ENCODE measurements around the gene ARHGAP40. TPM values are rescaled to one million over a fixed set of nuclear protein-coding genes. Genes with fewer than 3 reads are reported as not detected.
A peak's percentile ranks its signal among the peaks of the same experiment; 100 is the strongest.

Gene ARHGAP40
- total RNA-seq, 1 experiment from 2014 or later: 0.18 TPM

DNA sequence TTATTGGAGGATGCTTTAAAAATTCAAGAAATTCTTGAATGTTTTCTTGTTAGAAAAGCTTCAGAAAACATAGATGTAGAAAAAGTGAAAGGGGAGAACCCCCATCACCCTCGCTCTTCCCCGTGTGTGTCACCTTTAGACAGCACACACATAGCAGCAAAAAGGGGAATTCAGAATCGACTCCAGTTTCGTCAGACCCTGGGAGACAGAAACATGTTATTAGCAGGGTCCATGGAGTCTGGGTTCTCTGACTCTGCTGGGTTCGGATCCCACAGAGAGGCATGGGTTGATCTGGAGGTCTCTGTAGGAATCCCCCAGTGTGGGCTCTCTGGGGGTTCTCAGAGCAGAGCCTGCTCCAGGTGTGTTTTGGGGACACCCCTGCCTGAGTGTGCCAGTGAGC, 43.7 kb downstream of the ARHGAP40 start:
- H3K9me3 ChIP-seq (ENCODE audit: control insufficient read depth, insufficient read depth, low read depth, low read length): no peaks in the 10 kb centered on the region
- no TSS peak for BruUV-seq (replicated peaks)
- H3K36me3 ChIP-seq (ENCODE audit: control insufficient read depth, insufficient read depth, low read length): no peaks in the 10 kb centered on the region
- ATAC-seq (no peak), DNase-seq (ENCODE audit: low read depth, low spot score) (no peak)
- in situ Hi-C loops (cut with HindIII; ENCODE audit: low pct_unique_long_range_greater_than_20kb, low sequenced_read_pairs): no loop called here
- H3K27me3 ChIP-seq (ENCODE audit: control insufficient read depth, insufficient read depth, low read length): 0 out of 2 replicates have a peak, but pooled peaks cover 5% of the 10 kb centered on the region
- H3K4me3 ChIP-seq (ENCODE audit: low read depth in 2 of 2, low read length in 2 of 2): no peak overlapping the region
- H3K4me1 ChIP-seq (ENCODE audit: control insufficient read depth, insufficient read depth, low read length): no peaks in the 10 kb centered on the region
- CTCF ChIA-PET: interaction anchor here (1.3 kb wide), 1 partner anchor 247 kb away, joined by 5 read pairs; no protein-coding TSS in a partner anchor
- intact Hi-C loops (cut with micrococcal nuclease; ENCODE audit: unreplicated experiment): loop anchor here (5.0 kb wide), 2 partner anchors 87 to 247 kb away; no protein-coding TSS in a partner anchor
- H3K27ac ChIP-seq (ENCODE audit: low read length): no peak overlapping the region
- POLR2A ChIA-PET: no interaction called here
- TF ChIP-seq, protein P1, sequence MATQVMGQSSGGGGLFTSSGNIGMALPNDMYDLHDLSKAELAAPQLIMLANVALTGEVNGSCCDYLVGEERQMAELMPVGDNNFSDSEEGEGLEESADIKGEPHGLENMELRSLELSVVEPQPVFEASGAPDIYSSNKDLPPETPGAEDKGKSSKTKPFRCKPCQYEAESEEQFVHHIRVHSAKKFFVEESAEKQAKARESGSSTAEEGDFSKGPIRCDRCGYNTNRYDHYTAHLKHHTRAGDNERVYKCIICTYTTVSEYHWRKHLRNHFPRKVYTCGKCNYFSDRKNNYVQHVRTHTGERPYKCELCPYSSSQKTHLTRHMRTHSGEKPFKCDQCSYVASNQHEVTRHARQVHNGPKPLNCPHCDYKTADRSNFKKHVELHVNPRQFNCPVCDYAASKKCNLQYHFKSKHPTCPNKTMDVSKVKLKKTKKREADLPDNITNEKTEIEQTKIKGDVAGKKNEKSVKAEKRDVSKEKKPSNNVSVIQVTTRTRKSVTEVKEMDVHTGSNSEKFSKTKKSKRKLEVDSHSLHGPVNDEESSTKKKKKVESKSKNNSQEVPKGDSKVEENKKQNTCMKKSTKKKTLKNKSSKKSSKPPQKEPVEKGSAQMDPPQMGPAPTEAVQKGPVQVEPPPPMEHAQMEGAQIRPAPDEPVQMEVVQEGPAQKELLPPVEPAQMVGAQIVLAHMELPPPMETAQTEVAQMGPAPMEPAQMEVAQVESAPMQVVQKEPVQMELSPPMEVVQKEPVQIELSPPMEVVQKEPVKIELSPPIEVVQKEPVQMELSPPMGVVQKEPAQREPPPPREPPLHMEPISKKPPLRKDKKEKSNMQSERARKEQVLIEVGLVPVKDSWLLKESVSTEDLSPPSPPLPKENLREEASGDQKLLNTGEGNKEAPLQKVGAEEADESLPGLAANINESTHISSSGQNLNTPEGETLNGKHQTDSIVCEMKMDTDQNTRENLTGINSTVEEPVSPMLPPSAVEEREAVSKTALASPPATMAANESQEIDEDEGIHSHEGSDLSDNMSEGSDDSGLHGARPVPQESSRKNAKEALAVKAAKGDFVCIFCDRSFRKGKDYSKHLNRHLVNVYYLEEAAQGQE (IDR thresholded peaks at IDR 0.05; ENCODE audit: insufficient read depth in 1 of 2, low read depth in 2 of 2, low read length in 1 of 2): no peak
- no peak for TF ChIP-seq SIN3A (IDR thresholded peaks at IDR 0.05; ENCODE audit: borderline replicate concordance, insufficient read depth, low read depth, low read length)
- TF ChIP-seq TCF7L2 (IDR thresholded peaks at IDR 0.05; ENCODE audit: low read depth, low read length): no peak
- TF ChIP-seq POLR2AphosphoS5 (IDR thresholded peaks at IDR 0.05; ENCODE audit: low read depth, low read length): no peak
- TF ChIP-seq, protein P2, sequence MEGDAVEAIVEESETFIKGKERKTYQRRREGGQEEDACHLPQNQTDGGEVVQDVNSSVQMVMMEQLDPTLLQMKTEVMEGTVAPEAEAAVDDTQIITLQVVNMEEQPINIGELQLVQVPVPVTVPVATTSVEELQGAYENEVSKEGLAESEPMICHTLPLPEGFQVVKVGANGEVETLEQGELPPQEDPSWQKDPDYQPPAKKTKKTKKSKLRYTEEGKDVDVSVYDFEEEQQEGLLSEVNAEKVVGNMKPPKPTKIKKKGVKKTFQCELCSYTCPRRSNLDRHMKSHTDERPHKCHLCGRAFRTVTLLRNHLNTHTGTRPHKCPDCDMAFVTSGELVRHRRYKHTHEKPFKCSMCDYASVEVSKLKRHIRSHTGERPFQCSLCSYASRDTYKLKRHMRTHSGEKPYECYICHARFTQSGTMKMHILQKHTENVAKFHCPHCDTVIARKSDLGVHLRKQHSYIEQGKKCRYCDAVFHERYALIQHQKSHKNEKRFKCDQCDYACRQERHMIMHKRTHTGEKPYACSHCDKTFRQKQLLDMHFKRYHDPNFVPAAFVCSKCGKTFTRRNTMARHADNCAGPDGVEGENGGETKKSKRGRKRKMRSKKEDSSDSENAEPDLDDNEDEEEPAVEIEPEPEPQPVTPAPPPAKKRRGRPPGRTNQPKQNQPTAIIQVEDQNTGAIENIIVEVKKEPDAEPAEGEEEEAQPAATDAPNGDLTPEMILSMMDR (IDR thresholded peaks at IDR 0.05): no peak

DNA sequence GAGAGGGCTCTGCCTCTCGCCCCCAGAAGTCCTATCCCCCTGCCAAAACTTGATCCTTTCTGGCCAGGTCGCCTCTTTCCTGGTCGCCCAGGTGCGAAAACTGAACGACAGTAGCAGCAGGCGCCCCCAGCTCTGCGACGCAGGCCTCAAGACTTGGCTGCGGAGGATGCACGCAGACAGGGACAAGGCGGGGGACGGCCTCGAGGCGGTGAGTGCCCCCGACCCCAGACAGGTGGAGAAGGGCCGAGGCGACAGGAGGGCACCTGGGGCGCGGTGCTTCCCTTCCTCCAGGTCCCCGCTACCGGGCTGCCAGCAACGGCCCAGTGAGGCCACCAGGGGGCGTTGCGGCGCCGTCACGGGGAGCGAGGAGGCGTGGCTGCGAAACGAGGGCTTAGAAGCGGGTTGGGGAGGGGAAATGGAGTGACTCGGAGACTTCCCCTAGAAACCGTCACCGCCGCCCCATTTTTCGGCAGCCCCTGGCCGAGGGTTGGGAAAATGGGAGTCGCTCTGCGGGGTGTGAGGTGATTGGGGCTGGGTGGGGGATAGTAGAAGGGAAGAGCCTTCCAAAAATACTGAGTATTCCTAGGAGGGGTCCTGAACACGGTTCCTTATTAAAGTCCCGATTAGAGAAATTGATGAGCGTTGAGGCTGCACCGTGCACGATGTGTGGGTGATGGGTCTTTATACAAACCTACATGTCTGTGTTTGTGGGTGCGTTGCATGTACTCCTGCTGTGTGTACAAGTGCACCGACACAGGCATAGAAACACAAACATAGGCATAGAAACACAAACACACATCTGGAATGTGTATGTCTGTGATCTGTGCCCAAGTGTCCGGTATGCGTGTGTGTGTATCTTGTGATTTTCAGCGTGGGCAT, 44.6 kb downstream of the ARHGAP40 start:
- ChIA-PET POLR2A (no interaction called here), CTCF (no interaction called here)
- intact Hi-C loops (cut with micrococcal nuclease; ENCODE audit: unreplicated experiment) (loop anchor here (1.0 to 5.0 kb wide), 3 partner anchors 86 to 246 kb away; no protein-coding TSS in a partner anchor), in situ Hi-C loops (cut with HindIII; ENCODE audit: low pct_unique_long_range_greater_than_20kb, low sequenced_read_pairs) (no loop called here)
- Histone ChIP-seq H3K9me3 (ENCODE audit: control insufficient read depth, insufficient read depth, low read depth, low read length) (no peaks in the 10 kb centered on the region), H3K27me3 (ENCODE audit: control insufficient read depth, insufficient read depth, low read length) (0 out of 2 replicates have a peak, but pooled peaks cover 5% of the 10 kb centered on the region), H3K36me3 (ENCODE audit: control insufficient read depth, insufficient read depth, low read length) (no peaks in the 10 kb centered on the region), H3K4me3 (ENCODE audit: low read depth in 2 of 2, low read length in 2 of 2) (peak overlapping the region; percentile 9 to 38; a peak in 3 of 4 replicates), H3K4me1 (ENCODE audit: control insufficient read depth, insufficient read depth, low read length) (no peaks in the 10 kb centered on the region), H3K27ac (ENCODE audit: low read length) (no peak overlapping the region)
- DNase-seq (ENCODE audit: low read depth, low spot score) (no peak), ATAC-seq (peak; percentile 91)
- TF ChIP-seq TCF7L2 (IDR thresholded peaks at IDR 0.05; ENCODE audit: low read depth, low read length) (no peak), SIN3A (IDR thresholded peaks at IDR 0.05; ENCODE audit: borderline replicate concordance, insufficient read depth, low read depth, low read length) (no peak)
- TF ChIP-seq, protein P2 (IDR thresholded peaks at IDR 0.05): peak; percentile 97
- TF ChIP-seq, protein P1 (IDR thresholded peaks at IDR 0.05; ENCODE audit: insufficient read depth in 1 of 2, low read depth in 2 of 2, low read length in 1 of 2): no peak
- BruUV-seq (replicated peaks): no TSS peak
